ENCODE measurements around the gene TSPAN3. TPM values are rescaled to one million over a fixed set of nuclear protein-coding genes. Genes with fewer than 3 reads are reported as not detected.
A peak's percentile ranks its signal among the peaks of the same experiment; 100 is the strongest.

The TSPAN3 gene
- total RNA-seq, 4 donors from 2014 or later = 92.2 to 165 (median 131) TPM

DNA sequence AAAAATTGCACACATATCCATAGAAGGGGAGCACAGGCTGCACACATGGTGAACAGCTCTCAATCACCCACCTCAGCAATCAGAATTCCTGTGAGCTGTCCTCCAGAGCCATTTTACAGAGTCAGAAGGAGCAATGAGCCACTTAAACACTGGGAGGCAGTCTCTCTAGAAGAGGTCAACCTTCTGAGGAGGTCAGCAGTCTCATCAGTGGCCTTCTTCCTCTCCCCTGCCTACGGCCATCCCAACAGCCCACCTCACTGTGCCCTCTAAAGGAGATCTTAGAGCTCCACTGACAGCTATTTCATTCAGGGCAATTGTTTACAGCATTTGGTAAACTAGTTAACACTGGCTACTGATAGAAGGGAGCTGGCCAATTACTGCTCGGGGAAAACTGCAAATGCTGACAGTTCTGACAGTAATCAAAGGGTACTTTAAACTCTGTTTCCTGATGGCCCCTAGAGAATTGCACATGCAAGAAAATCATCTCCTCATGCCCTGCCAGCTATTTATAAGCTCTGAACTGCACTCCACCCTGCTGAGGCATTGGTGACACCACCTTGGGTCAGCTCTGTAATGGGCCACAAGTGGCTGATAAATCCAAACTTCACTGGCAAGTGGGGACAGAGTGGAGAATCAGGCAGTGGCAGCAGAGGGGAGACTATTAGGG lies 42.1 kb upstream of the TSPAN3 start:
- no peak for TF ChIP-seq EP300 (IDR thresholded peaks at IDR 0.05)
- TF ChIP-seq POLR2AphosphoS5 (IDR thresholded peaks at IDR 0.05) = no peak
- TF ChIP-seq, protein P1, sequence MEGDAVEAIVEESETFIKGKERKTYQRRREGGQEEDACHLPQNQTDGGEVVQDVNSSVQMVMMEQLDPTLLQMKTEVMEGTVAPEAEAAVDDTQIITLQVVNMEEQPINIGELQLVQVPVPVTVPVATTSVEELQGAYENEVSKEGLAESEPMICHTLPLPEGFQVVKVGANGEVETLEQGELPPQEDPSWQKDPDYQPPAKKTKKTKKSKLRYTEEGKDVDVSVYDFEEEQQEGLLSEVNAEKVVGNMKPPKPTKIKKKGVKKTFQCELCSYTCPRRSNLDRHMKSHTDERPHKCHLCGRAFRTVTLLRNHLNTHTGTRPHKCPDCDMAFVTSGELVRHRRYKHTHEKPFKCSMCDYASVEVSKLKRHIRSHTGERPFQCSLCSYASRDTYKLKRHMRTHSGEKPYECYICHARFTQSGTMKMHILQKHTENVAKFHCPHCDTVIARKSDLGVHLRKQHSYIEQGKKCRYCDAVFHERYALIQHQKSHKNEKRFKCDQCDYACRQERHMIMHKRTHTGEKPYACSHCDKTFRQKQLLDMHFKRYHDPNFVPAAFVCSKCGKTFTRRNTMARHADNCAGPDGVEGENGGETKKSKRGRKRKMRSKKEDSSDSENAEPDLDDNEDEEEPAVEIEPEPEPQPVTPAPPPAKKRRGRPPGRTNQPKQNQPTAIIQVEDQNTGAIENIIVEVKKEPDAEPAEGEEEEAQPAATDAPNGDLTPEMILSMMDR (IDR thresholded peaks at IDR 0.05) = no peak
- no peak for TF ChIP-seq POLR2A (IDR thresholded peaks at IDR 0.05; ENCODE audit: low read depth)
- 69% methylated on average over 2 of the region's 2 CpGs for WGBS
- Histone ChIP-seq H3K36me3 (peaks cover 0 to 25% (median 22%) of the 10 kb centered on the region in 4 donors), H3K27me3 (no peaks in the 10 kb centered on the region), H3K9me3 (no peaks in the 10 kb centered on the region), H3K4me3 (no peak overlapping the region), H3K4me1 (peaks cover under 1 to 7% (median 1%) of the 10 kb centered on the region in 4 donors), H3K27ac (replicated peaks in 1 of 4) (no peak overlapping the region)
- no peak for DNase-seq (ENCODE audit: extremely low spot score)
- intact Hi-C loops (cut with DNase I) = no loop called here

DNA sequence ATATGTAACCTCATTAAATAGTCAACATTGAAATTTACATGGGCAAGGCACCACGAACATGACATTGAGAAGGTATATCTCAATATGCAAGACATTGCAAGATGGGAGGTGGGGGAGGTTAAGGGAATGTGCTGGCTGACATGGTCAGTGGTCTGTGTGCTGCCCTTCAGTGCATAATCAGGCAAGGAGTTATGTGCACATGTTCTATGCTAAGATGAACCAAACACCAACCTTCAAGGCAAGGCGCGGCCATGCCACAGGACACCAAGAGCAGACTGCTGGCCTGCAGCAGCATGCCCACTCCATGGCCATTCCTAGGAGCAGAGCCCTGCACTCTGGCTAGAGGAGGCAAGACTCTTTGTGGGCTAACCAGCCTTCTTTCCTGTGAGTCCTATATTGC lies 40.9 kb upstream of the TSPAN3 start:
- no peak overlapping the region for H3K4me3 ChIP-seq
- H3K4me1 ChIP-seq = peaks cover 12 to 15% (median 13%) of the 10 kb centered on the region in 4 donors
- DNase-seq (ENCODE audit: extremely low spot score) = no peak
- 86% methylated on average over 3 of the region's 3 CpGs for WGBS
- no peak for TF ChIP-seq POLR2A (IDR thresholded peaks at IDR 0.05; ENCODE audit: low read depth)
- no peak for TF ChIP-seq POLR2AphosphoS5 (IDR thresholded peaks at IDR 0.05)
- no peak for TF ChIP-seq EP300 (IDR thresholded peaks at IDR 0.05)
- TF ChIP-seq, protein P1 (IDR thresholded peaks at IDR 0.05) = no peak
- H3K36me3 ChIP-seq = peaks cover 0 to 25% (median 22%) of the 10 kb centered on the region in 4 donors
- H3K27me3 ChIP-seq = no peaks in the 10 kb centered on the region
- intact Hi-C loops (cut with DNase I) = no loop called here
- H3K9me3 ChIP-seq = no peaks in the 10 kb centered on the region
- H3K27ac ChIP-seq (replicated peaks in 1 of 4) = no peak overlapping the region

DNA sequence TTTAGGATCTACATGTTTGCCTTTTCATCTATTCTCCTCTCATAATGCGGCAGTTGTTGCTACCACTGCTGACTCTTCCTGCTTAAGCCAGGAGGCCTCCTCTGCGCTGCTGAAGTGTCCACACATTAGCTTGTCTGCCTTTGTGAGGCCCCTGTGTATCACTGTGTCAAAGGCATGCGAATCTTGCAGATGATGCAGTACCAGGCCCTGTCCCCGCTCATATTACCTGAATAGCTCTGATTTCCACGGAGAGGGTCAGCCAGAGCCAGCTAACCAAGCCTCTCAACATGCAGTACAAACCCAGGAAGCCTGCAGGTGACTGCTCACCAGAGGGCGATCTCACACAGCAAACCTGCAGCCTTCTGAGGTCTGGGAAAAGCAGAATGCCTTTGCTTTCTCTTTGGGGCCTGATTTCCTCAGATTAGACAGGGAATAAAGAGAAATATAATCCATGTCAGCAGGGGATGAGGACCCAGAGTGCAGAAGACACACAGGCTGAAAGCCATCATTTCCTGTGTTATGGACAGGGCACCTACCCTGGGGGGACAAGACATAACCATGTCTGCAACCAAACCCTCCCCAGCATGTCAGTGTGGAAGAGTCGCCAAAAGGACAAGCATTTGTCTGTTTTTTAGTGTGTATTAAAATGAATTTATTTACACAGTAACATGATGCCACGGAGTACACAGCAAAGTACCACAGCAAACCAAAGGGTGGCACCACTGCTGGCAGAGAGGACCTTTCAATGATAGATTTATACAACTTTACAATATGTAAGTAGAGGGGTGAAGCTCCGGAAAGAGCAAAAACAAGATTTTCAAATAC lies 36.8 kb upstream of the TSPAN3 start:
- H3K4me3 ChIP-seq = no peak overlapping the region
- intact Hi-C loops (cut with DNase I) = no loop called here
- no peak for DNase-seq (ENCODE audit: extremely low spot score)
- no peaks in the 10 kb centered on the region for H3K9me3 ChIP-seq
- TF ChIP-seq POLR2A (IDR thresholded peaks at IDR 0.05; ENCODE audit: low read depth) = no peak
- TF ChIP-seq POLR2AphosphoS5 (IDR thresholded peaks at IDR 0.05) = peak in 1 of 2 donors; percentile 16
- TF ChIP-seq, protein P1 (IDR thresholded peaks at IDR 0.05) = peak; percentile 35 to 57 (median 45)
- peaks cover 0 to 4% (median 2%) of the 10 kb centered on the region in 4 donors for H3K36me3 ChIP-seq
- WGBS = 54% methylated on average over 9 of the region's 9 CpGs
- peak overlapping the region in 1 of 4 donors; percentile 17 for H3K27ac ChIP-seq (replicated peaks in 1 of 4)
- H3K27me3 ChIP-seq = no peaks in the 10 kb centered on the region
- peaks cover 14 to 28% (median 17%) of the 10 kb centered on the region in 4 donors for H3K4me1 ChIP-seq

GRCh38 chr15:77107068-77107467 lies 36.2 kb upstream of the TSPAN3 start:
- Histone ChIP-seq H3K27me3 (no peaks in the 10 kb centered on the region), H3K9me3 (no peaks in the 10 kb centered on the region), H3K4me3 (no peak overlapping the region), H3K27ac (replicated peaks in 1 of 4) (peak overlapping the region in 2 of 4 donors; percentile 17 to 42), H3K4me1 (peaks cover 14 to 28% (median 17%) of the 10 kb centered on the region in 4 donors), H3K36me3 (peaks cover 0 to 3% (median 1%) of the 10 kb centered on the region in 4 donors)
- no peak for DNase-seq (ENCODE audit: extremely low spot score)
- intact Hi-C loops (cut with DNase I) = no loop called here
- WGBS = 52% methylated on average over 2 of the region's 2 CpGs
- TF ChIP-seq POLR2A (IDR thresholded peaks at IDR 0.05; ENCODE audit: low read depth) (no peak), EP300 (IDR thresholded peaks at IDR 0.05) (no peak)
- TF ChIP-seq, protein P1 (IDR thresholded peaks at IDR 0.05) = no peak

Measured in esophagus muscularis mucosa (tissue), 4 donors.